Smooth muscle cell (in vitro differentiated cells): ENCODE results near the gene ACAP2. TPM values are rescaled to one million over a fixed set of nuclear protein-coding genes. Genes with fewer than 3 reads are reported as not detected.

Source experiments
- DNase-seq: peaks from one replicate; lab custom pipeline; 2025; ENCODE audit not compliant: unreplicated experiment; lab: John Stamatoyannopoulos, UW
- H2AFZ ChIP-seq: fragments of 200-600 bp; sonication (generic); 2 replicates; pipeline ENCODE4 v1.6.0; 2016; ENCODE audit warnings: antibody characterized with exemption, low read depth, mild to moderate bottlenecking
- H3F3A ChIP-seq: fragments of 200-600 bp; sonication (generic); 2 replicates; pipeline ENCODE4 v1.6.0; 2017; ENCODE audit warnings: antibody characterized with exemption, low read depth
- H3K27ac ChIP-seq: fragments of 200-600 bp; sonication (generic); 2 replicates; pipeline ENCODE4 v1.5.1; 2016; ENCODE audit warnings: low read depth, mild to moderate bottlenecking
- H3K27me3 ChIP-seq: fragments of 200-600 bp; sonication (generic); 2 replicates; pipeline ENCODE4 v1.6.1; 2016; ENCODE audit warnings: low read depth, mild to moderate bottlenecking
- H3K36me3 ChIP-seq: fragments of 200-600 bp; sonication (generic); 2 replicates; pipeline ENCODE4 v1.5.1; 2016; ENCODE audit warnings: low read depth
- H3K4me1 ChIP-seq: fragments of 200-600 bp; sonication (generic); 2 replicates; pipeline ENCODE4 v1.5.1; 2016; ENCODE audit warnings: low read depth
- H3K4me2 ChIP-seq: fragments of 200-600 bp; sonication (generic); 2 replicates; pipeline ENCODE4 v1.6.0; 2016; ENCODE audit warnings: mild to moderate bottlenecking
- H3K4me3 ChIP-seq: fragments of 200-600 bp; sonication (generic); 2 replicates; pipeline ENCODE4 v1.5.1; 2016; ENCODE audit warnings: mild to moderate bottlenecking
- H3K79me2 ChIP-seq: fragments of 200-600 bp; sonication (generic); 2 replicates; pipeline ENCODE4 v1.6.0; 2016; ENCODE audit warnings: low read depth, mild to moderate bottlenecking
- H3K9ac ChIP-seq: fragments of 200-600 bp; sonication (generic); 2 replicates; pipeline ENCODE4 v1.6.0; 2016; ENCODE audit warnings: low read depth
- H3K9me3 ChIP-seq: fragments of 200-600 bp; sonication (generic); replicated peaks from 2 replicates; pipeline ENCODE4 v1.5.1; 2016; ENCODE audit warnings: low read depth
- H4K20me1 ChIP-seq: fragments of 200-600 bp; sonication (generic); 2 replicates; pipeline ENCODE4 v1.6.0; 2016; ENCODE audit warnings: low read depth
- WGBS: methylation state at CpG from one replicate; pipeline ENCODE4 v1.1.7; 2016; ENCODE audit warnings: low lambda C conversion rate; 5-methylcytosine and 5-hydroxymethylcytosine counted together
- polyA plus RNA-seq: library from polyadenylated mRNA; unstranded; fragments of >200 nt; fragmentation: Nextera tagmentation; extraction: Ambion mirVana; gene quantifications from 2 replicates; pipeline ENCODE4 v1.2.1, GENCODE V29; 2016
- total RNA-seq: library from RNA; depleted of rRNA; stranded (reverse); fragments of >200 nt; gene quantifications from 2 replicates; pipeline ENCODE4 v1.2.3, GENCODE V29; 2014
- TF ChIP-seq, protein P1 (sequence below): fragments of 200-600 bp; sonication (generic); IDR thresholded peaks from 2 replicates; pipeline ENCODE4 v1.5.1; 2017; ENCODE audit warnings: borderline replicate concordance, mild to moderate bottlenecking, antibody characterized with exemption; ENCODE audit not compliant: insufficient read depth, poor library complexity, severe bottlenecking

The ACAP2 gene
- total and polyA plus RNA-seq, 2 experiments from 2014 or later = 19.8 to 41.8 TPM

DNA sequence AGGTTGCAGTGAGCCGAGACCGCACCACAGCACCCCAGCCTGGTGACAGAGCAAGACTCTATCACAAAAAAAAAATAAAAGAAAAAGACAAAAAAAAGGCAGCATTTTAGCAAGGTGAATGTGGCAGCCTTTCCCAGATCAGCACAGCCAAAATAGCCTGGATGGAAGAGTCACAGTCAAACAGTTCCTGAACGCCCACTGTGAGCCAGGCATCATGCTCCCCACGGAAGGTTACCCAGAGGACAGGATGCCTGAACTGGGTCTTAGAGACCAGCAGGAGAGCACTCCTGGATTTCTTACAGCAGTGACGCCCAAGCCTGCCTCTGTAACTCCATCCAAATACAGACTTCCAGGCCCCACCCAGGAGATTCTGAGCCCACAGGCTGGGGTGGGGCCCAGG is 176.4 kb downstream of the ACAP2 start:
- Histone ChIP-seq H2AFZ (no peak overlapping the region), H3K9me3 (no peaks in the 10 kb centered on the region), H3K4me2 (no peak overlapping the region), H3K79me2 (peaks cover 21% of the 10 kb centered on the region), H3K9ac (no peak overlapping the region), H4K20me1 (peaks cover 16% of the 10 kb centered on the region), H3K4me3 (no peak overlapping the region), H3K27ac (no peak overlapping the region), H3K4me1 (peaks cover 9% of the 10 kb centered on the region), H3K36me3 (no peaks in the 10 kb centered on the region), H3K27me3 (no peaks in the 10 kb centered on the region), H3F3A (peaks cover 8% of the 10 kb centered on the region)
- DNase-seq = no peak
- 94% methylated on average over 5 of the region's 5 CpGs for WGBS
- TF ChIP-seq, protein P1, sequence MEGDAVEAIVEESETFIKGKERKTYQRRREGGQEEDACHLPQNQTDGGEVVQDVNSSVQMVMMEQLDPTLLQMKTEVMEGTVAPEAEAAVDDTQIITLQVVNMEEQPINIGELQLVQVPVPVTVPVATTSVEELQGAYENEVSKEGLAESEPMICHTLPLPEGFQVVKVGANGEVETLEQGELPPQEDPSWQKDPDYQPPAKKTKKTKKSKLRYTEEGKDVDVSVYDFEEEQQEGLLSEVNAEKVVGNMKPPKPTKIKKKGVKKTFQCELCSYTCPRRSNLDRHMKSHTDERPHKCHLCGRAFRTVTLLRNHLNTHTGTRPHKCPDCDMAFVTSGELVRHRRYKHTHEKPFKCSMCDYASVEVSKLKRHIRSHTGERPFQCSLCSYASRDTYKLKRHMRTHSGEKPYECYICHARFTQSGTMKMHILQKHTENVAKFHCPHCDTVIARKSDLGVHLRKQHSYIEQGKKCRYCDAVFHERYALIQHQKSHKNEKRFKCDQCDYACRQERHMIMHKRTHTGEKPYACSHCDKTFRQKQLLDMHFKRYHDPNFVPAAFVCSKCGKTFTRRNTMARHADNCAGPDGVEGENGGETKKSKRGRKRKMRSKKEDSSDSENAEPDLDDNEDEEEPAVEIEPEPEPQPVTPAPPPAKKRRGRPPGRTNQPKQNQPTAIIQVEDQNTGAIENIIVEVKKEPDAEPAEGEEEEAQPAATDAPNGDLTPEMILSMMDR = no peak

DNA sequence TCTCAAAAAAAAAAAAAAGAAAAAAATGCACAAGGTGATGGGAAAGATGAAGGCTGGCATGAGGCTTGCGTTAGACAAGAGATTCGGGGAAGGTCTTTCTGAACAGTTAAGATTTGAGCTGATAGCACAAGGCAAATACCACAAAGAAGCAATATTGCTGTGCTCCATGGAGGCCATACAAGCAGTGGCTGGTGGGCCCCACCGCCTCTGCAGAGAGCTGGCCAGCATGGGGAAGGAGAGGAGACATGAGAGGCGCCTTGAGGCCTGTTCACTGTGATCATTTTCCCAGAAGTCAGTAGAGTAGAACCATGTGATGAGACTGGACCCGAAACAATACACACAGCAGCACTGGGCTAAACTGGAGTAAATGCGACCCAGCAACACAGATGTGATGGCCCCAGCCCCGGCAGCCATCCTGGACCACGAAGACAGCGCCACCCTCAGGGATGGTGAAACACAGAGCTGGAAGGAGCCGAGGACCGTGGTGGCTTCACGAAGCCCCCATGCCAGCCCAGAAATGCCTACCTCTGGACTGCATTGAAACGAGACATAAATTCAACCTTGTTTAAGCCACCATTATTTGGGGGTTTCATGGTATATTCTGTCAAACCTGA is 177.3 kb downstream of the ACAP2 start:
- H3K4me3 ChIP-seq = no peak overlapping the region
- no peaks in the 10 kb centered on the region for H3K27me3 ChIP-seq
- WGBS = 94% methylated on average over 13 of the region's 13 CpGs
- H3K36me3 ChIP-seq = no peaks in the 10 kb centered on the region
- H3K79me2 ChIP-seq = peaks cover 21% of the 10 kb centered on the region
- peaks cover 8% of the 10 kb centered on the region for H3F3A ChIP-seq
- TF ChIP-seq, protein P1 = no peak
- no peak overlapping the region for H3K27ac ChIP-seq
- H3K9ac ChIP-seq = no peak overlapping the region
- no peak overlapping the region for H3K4me2 ChIP-seq
- H4K20me1 ChIP-seq = peaks cover 16% of the 10 kb centered on the region
- no peaks in the 10 kb centered on the region for H3K9me3 ChIP-seq
- no peak overlapping the region for H2AFZ ChIP-seq
- DNase-seq = no peak
- peaks cover 9% of the 10 kb centered on the region for H3K4me1 ChIP-seq

DNA sequence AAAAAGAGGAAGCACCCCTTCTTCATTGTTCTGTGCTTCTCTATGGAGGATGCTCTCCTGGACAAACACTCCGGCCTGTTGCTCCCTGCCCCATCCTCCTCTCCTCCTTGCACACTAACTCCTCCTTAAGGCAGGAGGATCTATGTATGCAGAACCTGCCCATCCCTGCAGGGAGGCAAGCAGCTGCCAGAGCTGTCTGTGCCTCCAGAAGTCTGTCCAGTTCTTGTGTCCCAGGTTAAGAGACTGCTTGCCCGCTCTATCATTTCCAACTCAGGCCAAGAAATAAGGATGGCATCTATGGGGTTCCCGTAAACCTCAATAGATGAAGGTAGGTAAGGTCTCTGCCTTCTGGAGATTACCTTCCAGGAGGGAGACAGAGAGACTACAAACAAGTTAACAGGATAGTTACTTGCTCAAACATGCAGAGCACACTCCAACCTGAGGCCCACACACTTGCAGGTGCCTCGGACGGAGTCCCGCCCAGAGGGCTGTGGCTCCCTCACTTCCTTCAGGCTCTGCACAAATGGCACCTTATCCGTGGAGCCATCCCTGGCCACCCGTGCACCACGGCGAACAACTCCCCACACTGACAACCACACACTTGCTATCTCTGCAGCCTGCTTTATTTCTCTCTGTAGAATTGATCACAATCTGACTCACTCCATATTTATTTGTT is 178.8 kb downstream of the ACAP2 start:
- Histone ChIP-seq H3K4me3 (no peak overlapping the region), H3K27me3 (no peaks in the 10 kb centered on the region), H3K9me3 (no peaks in the 10 kb centered on the region), H3K4me1 (peaks cover 5% of the 10 kb centered on the region), H3K27ac (peak overlapping the region; percentile 56), H3F3A (peaks cover 13% of the 10 kb centered on the region), H3K79me2 (peaks cover 11% of the 10 kb centered on the region), H2AFZ (no peak overlapping the region), H3K4me2 (peak overlapping the region; percentile 68), H3K9ac (no peak overlapping the region), H4K20me1 (peaks cover 8% of the 10 kb centered on the region), H3K36me3 (no peaks in the 10 kb centered on the region)
- WGBS = 87% methylated on average over 10 of the region's 10 CpGs
- TF ChIP-seq, protein P1 = no peak
- no peak for DNase-seq
